GM21619 (cell line): ENCODE data around the gene MYL5.
"Not testable (repeated sequence)": the region's sequence is repeated elsewhere in the genome, so short reads cannot be mapped to it uniquely, and the experiment has no call there.

ENCODE experiments used
- ATAC-seq: cut with Tn5 transposase; IDR thresholded peaks from one replicate; pipeline ENCODE4 v1.9.1; 2021; ENCODE audit not compliant: unreplicated experiment

The MYL5 gene

DNA sequence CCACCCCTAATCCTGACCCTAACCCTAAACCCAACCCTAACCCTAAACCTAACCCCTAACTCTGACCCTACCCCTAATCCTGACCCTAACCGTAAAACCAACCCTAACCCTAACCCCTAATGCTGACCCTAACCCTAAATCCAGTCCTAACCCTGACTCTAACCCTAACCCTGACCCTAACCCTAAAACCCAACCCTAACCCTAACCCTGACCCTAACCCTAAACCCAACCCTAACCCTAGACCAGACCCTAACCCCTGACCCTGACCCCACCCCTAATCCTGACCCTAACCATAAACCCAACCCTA, 30.6 kb downstream of the MYL5 start:
- no peak for ATAC-seq

DNA sequence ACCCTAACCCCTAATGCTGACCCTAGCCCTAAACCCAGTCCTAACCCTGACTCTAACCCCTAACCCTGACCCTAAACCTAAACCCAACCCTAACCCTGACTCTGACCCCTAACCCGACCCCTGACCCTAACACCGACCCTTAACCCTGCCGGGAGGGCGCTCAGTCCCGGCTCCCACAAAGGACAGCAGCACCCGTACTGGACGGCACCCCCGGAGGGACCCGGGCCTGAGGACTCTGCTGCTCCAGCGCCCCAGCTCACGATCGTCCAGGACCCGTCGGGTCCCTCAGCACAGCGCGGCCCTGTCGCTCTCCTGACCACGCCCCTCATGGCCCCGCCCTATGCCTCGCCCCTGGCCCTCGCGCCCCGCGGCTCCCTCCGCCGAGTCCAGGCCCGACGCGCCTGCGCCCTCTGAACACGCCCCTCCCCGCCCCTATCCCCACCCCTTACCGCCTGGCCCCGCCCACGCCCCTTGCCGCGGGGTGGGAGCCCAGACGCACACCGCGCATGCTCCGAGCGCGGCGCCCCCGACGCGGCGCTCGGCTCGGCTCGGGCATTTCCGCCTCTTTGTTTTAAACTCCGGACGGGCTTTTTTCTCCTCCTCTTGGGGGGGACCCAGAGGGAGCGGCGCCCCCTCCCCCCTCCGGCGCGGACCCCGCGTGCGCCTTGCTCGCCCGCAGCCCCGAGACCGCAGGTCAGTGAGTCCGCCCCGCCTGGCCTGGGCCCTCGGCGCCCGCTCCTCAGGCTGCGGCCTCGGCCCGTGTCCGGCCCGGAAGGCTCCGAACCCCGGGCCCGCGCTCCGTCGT, 31.1 kb downstream of the MYL5 start, which contains the start of gene PCGF3:
Gene PCGF3 (plus strand): TSS at position 555 of the 805 bp plus-strand sequence. CDS start 27,849 bp downstream, outside the sequence.
- peak; percentile 90 for ATAC-seq

DNA sequence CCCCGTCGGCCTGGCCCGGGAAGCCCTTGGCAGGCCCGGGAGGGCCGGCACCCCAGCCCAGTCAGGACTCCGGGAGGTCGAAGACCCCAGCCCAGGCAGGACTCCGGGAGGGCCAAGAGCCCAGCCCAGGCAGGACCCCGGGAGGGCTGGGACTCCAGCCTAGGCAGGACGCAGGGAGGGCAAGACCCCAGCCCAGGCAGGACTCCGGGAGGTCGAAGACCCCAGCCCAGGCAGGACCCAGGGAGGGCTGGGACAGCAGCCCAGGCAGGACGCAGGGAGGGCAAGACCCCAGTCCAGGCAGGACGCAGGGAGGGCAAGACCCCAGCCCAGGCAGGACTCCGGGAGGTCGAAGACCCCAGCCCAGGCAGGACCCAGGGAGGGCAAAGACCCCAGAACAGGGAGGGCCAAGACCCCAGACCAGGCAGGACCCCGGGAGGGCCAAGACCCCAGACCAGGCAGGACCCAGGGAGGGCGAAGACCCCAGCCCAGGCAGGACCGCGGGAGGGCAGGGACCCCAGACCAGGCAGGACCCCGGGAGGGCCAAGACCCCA, 31.8 kb downstream of the MYL5 start:
- not testable (repeated sequence) for ATAC-seq

DNA sequence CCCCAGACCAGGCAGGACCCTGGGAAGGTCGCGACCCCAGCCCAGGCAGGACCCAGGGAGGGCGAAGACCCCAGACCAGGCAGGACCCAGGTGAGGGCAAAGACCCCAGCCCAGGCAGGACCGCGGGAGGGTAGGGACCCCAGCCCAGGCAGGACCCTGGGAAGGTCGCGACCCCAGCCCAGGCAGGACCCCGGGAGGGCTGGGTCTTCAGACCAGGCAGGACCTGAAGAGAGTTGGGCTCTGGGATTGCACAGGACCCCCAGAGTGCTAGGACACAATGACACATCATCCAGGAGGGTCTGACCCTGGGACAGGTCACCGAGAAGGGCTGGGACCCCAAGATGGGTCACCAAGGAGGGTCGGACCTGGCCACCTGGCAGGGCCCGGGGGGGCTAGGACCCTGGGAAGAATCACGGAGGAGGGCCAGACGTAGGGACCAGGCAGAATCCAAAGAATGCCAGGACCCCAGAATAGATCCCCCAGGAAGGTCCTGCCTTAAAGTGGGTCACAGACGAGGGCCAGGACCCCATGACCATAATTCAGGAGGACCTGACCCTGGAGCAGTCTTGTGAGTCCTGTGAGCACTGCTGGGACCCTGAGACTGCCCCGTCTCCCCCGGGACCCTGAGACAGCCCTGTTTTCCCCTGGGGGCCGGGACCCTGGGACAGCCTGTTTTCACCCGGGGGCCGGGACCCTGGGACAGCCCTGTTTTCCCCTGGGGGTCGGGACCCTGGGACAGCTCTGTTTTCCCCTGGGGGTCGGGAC, 32.7 kb downstream of the MYL5 start:
- no peak for ATAC-seq

DNA sequence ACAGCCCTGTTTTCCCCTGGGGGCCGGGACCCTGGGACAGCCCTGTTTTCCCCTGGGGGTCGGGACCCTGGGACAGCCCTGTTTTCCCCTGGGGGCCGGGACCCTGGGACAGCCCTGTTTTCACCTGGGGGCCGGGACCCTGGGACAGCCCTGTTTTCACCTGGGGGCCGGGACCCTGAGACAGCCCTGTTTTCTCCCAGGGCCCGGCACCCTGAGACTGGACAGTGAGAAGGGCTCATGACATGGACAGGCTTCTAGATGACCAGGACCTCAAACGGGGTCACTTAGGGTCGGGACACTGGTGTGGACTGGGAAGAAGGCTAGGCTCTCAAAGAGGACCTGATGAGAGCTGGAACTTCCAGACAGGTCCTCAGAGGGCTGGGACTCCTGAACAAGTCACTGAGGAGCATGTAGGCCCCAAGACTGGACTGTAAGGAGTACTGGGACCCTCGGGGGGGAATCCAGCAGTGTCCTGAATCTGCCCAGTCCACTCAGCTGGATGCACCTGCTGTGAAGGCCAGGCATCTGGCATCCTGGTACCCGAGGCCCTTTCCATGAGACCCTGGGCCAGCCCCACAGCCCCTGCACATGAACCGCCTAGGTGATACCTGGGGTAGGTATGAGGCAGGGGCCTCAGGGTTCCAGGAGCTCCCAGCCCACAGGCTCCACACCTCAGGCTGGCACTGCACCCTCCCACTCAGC, 33.7 kb downstream of the MYL5 start:
- no peak for ATAC-seq

DNA sequence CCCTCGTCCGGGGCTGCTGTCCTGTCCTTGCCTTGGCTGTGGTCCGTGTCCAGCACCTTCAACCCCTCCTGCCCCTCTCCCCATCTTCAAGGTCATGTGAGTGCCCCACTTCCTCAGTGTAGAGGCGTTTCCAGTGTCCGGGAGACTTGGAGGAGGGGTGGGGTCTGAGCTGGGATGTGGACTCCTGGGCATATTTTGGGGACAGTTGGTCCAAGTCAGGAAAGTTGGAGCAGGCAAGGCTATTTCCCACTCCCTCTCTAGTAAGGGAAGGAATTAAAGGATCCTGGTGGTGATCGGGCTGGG, 34.2 kb downstream of the MYL5 start:
- no peak for ATAC-seq

DNA sequence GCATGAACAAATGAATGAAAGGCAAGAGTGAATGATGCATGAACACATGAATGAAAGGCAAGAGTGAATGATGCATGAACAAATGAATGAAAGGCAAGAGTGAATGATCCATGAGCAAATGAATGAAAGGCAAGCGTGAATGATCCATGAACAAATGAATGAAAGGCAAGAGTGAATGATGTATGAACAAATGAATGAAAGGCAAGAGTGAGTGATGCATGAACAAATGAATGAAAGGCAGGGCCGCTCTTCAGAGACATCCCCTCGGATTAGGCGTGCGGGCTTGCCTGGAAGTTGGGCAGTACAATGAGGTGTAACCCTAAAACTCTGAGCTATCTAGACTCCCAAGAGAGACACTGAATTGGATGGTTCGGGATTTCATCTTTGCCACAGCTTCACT, 35.0 kb downstream of the MYL5 start:
- ATAC-seq, result no peak

DNA sequence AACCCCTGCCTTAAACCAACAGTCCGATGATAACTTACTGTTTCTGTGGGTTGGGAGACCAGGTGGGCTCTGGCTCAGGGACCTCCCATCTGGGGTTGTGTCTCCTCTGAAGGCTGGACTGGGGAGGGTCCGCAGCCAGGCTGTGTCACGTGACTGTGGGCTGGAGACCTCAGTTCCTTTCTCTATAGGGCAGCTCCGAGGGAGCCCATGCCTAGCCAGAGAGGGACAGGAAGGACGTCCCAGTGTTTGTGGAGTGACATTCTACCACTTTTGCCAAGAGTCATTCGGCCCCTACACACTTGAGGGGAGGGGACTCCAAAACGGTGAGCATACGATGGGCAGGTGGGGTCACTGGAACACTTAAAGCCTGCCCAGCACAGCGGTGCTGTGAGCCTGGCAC, 35.8 kb downstream of the MYL5 start:
- ATAC-seq, result no peak

DNA sequence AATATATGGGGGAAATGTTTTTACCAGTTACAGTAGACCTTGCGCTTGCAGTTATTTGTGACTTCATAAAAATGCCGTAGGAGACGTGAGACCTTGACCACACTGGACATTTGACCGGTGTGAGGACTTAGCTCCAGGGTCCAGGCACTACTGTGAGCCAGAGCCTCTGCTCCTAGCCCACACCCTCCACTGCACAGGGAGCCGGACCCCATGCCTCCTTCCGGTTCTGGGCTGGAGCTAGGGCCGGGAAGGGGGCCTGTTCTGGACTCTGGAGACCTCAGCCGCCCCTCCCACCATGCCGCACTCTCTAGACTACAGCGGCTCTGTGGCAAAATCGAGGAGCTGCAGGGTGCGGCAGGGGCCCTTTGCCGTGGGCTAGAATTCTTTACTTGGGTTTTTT, 36.6 kb downstream of the MYL5 start:
- no peak for ATAC-seq

DNA sequence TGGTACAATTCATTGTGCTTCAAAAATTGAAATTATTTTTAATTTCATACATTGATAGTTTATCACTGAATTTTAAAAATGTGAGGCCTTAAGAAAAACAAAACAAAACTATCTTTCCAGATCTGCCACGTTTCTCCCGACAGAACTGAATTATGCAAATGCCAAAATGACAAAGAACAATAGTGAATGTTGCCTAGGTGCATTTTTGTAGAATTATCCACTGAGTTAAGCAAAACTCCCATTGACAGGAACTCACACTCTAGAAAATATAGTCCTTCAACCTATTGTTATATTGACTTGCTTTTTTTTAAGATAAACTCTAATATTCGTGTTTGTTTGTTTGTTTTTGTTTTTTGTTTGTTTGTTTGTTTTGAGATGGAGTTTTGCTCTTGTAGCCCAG, 37.8 kb downstream of the MYL5 start:
- ATAC-seq, result no peak

DNA sequence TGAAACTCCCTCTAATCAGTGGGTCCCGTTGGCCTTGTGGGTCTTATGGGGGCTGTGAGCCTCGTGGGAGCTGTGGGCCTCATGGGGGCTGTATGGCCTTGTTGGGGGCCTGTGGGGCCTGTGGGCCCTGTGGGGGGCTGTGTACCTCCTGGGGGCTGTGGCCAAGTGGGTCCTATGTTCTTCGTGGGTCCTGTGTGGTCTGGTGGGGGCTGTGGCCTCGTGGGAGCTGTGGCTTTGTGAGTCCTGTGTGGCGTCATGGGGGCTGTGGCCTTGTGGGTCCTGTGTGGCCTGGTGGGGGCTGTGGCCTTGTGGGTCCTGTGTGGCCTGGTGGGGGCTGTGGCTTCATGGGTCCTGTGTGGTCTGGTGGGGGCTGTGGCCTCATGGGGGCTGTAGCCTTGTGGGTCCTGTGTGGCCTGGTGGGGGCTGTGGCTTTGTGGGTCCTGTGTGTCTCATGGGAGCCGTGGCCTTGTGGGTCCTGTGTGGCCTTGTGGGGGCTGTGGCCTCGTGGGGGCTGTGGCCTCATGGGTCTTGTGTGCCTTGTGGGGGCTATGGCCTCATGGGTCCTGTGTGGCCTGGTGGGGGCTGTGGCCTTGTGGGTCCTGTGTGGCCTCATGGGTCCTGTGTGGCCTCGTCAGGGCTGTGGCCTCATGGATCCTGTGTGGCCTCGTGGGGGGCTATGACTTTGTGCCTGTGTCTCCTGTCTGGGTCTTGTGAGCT, 38.7 kb downstream of the MYL5 start:
- ATAC-seq, result no peak

DNA sequence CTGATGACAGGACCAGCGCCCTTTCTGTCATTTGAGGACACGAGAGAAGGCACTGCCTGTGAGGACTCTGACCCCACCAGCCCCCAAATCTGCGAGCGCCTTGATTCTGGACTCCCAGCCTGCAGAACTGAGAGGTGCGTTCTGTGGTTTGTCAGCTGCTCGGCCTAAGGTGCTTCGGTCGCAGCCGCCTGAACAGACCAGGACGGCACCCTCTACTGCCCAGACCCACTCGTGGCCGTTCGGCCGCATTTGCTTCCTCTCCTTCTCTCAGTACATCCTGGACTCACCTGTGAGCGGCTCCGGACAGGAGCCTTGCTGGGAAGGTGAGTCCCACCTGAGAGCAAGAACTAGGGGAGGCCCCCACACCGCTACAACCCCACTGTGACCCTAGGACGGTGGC, 39.7 kb downstream of the MYL5 start:
- no peak for ATAC-seq

DNA sequence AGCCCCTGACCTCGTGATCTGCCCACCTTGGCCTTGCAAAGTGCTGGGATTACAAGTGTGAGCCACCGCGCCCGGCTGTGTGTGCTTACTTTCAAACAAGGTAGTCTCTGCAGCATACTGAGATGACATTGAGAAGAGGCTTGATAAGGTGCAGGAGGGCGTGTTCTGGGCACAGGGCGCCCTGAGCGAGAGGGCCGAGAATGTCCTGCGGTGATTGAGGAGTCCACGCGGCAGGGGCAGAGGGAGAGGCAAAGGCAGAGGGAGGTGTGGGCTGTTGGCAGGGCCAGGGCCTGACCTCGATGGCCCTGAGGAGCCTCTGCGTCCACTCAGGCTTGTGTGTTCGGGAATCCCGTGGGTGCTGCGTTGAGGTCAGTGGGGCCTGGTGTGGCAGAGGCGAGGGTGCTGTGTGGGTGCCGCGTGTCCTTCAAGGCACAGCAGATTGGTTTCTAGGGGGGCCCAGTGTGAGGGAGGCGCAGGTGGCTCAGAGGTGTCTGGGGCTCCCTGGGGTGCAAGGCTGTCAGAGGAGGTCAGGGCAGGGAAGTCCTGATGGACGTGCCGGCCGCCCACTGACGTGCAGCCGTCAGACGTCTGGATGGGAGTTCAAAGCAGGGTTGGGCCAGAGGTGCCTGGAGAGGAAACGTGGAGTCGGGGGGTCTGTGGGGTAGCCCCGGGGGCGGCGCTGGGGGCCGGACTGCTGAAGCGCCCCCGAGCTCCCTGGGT, 43.4 kb downstream of the MYL5 start:
- no peak for ATAC-seq

DNA sequence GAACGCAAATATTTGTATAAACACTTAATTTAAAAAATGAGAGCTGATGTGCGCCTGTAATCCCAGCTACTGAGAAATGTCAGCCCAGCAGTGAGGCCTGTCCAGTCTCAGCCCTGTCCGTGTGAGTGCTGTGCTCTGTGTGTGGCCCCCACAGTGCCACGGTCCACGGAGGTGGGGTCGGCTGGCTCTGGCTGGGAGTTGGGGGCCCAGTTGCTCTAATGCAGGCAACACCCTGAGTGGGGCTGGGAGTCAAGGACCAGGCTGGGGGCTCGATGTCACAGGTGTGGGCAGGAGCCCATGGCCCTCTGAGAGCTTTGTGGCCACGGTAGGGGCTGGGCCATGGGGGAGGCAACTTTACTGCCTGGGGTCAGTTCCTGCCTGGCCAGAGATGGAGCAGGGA, 44.1 kb downstream of the MYL5 start:
- ATAC-seq, result no peak

DNA sequence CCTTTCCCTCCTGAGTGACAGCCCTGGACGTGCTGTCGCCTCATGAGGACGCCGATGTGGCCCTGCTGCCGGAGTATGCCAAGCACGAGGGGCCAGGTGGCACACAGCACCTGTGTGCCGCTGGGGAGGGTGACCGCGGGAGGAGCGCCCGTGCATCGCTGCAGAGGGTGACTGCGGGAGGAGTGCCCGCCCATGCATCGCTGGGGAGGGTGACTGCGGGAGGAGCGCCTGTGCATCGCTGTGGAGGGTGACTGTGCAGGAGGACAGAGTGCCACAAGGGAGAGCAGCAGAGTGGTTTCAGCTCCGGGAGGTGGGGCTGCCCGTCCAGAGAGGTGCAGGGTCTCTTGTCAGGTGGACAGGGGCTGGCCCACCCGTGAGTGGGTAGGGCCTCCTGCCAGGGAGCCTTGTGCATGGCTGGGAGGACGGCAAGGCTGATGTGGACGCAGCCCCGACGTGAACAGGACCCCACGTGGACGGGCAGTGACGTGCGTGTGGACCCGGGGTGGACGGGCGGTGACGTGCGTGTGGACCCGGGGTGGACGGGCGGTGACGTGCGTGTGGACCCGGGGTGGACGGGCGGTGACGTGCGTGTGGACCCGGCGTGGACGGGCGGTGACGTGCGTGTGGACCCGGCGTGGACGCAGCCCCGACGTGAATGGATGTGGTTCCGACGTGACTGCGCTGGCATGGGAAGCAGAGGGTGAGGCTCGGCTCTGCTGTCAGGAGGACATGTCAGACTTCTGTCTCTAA, 45.9 kb downstream of the MYL5 start:
- ATAC-seq, result no peak

DNA sequence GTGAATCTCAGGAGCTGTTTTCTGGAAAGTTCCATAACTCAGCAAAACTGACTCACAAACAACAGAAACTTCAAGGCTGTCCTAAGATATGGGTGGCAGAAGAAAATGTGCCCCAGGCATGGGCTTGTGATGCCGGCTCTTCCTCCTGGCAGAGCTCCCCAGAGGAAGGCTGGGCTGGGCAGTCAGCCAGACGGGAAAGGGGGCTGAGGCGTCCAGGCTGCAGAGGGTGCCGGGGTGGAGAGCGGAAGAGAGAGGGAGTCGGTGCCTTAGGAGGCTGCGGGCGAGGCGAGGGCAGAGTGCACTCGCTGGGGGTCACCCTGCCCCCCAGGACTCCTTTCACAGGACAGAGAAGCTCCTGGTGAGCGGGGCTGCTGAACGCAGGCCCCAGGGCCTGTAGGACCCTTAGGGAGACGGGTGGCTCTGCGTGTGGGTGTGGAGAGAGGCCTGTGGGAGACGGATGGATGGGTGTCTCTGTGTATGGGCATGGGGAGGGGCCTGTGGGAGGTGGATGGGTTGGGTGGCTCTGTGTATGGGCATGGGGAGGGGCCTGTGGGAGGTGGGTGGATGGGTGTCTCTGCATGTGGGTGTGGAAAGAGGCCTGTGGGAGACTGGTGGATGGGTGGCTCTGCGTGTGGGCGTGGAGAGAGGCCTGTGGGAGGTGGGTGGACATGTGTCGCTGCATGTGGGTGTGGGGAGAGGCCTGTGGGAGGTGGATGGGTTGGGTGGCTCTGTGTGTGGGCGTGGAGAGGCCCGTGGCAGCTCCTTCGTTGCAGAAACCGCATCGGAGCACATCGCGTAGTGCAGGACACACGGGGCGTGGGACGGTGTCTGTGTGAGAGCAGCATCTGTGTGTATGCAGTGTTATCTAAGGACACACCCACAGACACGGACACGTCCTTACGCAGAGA, 47.2 kb downstream of the MYL5 start:
- no peak for ATAC-seq

DNA sequence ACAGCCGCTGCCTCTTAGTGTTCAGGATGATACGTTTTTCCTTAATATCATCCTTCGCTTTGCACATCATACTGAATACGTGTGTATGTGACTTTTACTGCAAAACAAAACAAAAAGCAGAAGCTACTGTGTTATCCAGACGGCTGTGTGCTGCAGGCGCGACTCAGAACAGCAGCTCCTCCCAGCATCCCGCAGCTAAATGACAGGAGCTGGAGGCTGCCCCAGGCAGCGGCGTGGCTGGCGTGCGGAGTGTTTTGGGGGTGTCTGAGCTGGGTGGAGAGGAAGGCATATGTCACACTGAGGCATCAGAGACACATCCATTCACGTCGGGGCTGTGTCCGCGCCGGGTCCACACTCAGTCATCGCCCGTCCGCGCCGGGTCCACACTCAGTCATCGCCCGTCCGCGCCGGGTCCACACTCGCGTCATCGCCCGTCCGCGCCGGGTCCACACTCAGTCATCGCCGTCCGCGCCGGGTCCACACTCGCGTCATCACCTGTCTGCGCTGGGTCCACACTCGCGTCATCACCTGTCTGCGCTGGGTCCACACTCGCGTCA, 47.9 kb downstream of the MYL5 start:
- no peak for ATAC-seq

DNA sequence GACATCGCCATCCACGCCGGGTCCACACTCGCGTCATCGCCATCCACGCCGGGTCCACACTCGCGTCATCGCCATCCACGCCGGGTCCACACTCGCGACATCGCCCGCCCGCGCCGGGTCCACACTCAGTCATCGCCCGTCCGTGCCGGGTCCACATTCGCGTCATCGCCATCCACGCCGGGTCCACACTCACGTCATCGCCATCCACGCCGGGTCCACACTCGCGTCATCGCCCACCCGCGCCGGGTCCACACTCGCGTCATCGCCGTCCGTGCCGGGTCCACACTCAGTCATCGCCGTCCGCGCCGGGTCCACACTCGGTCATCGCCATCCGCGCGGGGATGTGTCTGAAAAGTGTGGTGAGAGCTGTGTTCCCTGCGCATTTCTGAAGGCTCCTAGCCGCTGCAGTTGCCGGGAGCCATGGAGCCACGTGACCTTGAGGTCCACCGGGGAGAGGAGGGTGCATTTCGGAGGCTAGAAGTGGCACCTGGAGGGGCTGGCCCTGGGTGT, 48.6 kb downstream of the MYL5 start:
- no peak for ATAC-seq
